ENCODE measurements around the gene CHST3.

Gene CHST3

GRCh38 chr10:72009051-72009424 lies 44.8 kb downstream of the CHST3 start:
- no peak overlapping the region for H3K4me3 ChIP-seq (ENCODE audit: low read depth, low read length)

DNA sequence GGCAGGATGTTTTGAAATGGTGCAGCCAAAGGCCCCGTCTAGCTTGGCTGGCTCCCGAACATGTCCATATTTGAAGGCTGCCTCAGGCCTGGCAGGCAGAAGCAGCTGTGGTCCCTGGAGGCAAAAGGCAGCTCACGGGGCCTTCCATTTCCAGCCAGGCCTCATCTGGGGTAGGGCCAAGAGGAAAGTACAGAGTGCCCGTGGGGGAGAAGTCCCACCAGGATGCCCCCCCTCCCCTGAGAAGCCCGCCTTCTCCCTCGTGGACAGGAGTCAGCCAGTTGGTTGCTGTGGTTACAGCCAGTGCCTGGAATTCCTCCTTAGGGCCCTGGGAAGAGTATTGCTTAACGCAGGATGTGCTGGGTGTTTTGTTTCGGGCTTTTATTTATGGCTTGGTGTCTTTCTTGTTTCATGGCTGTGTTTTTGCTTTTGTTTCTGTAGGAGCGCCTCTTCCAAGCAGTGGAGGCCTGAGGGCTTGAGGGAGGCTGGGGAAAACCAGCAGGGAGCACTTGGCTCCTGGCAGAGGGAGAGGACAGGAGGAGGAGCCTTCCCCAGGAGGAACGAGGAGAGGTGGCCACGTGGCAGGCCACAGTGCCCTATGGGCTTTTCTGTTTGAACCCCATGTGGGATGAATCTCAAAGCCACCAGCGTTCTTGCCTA lies 45.4 kb downstream of the CHST3 start:
- no peak overlapping the region for H3K4me3 ChIP-seq (ENCODE audit: low read depth, low read length)

GRCh38 chr10:72010234-72010973 lies 46.2 kb downstream of the CHST3 start:
- H3K4me3 ChIP-seq (ENCODE audit: low read depth, low read length): no peak overlapping the region

DNA sequence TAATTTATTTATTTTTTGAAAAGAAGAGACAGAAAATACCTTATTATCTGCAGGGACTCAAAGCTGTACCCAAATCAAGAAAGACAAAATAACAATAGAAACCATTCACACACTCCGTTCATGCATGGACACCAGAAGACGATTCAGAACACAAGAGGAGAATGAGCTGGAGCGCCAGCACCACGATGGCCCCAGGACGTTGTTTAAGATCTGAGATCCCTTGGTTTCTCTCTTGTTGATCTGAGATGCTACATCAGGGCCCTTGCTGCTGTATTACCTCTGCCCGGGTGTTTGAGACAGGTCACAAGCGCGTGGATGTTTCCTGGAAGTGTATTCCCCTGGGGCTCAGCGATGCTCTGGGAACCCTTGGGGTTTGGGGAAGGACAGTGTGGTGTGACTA lies 46.8 kb downstream of the CHST3 start:
- H3K4me3 ChIP-seq (ENCODE audit: low read depth, low read length): no peak overlapping the region

GRCh38 chr10:72011468-72011867 lies 47.3 kb downstream of the CHST3 start:
- H3K4me3 ChIP-seq (ENCODE audit: low read depth, low read length): no peak overlapping the region

DNA sequence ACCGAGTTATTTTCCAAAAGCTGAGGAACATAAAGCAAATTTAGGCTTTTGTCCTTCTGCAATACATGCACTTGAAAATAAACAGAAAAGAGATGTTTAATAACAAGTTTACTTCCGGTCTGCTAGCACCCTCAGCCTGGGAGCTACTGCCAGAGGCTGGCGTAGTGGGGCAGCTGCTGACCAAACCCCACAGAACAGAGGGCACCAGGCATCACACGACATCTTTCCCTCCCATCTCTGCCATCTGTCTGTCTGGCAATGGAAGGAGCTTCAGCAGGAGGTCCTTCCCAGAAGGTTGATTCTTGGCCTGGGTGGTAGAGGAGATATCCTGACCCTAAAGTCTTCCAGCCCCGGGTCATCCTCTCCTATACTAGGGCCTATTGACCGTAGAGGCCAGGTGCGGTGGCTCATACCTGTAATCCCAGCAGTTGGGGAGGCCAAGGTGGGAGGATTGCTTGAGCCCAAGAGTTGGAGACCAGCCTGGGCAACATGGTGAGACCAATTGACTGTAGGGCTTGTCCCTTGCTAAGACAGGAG lies 47.8 kb downstream of the CHST3 start:
- H3K4me3 ChIP-seq (ENCODE audit: low read depth, low read length): no peak overlapping the region

GRCh38 chr10:72012796-72013195 lies 48.6 kb downstream of the CHST3 start:
- no peak overlapping the region for H3K4me3 ChIP-seq (ENCODE audit: low read depth, low read length)

- H3K4me3 ChIP-seq (ENCODE audit: low read depth, low read length): no peak overlapping the region
Observed at GRCh38 chr10:72013202-72013945, 49.2 kb downstream of the CHST3 start.

- no peak overlapping the region for H3K4me3 ChIP-seq (ENCODE audit: low read depth, low read length)
Observed at GRCh38 chr10:72014197-72014596, 50.0 kb downstream of the CHST3 start.

- H3K4me3 ChIP-seq (ENCODE audit: low read depth, low read length): no peak overlapping the region
Observed at GRCh38 chr10:72014785-72015480, 50.7 kb downstream of the CHST3 start.

- no peak overlapping the region for H3K4me3 ChIP-seq (ENCODE audit: low read depth, low read length)
Observed at GRCh38 chr10:72015841-72016240, 51.6 kb downstream of the CHST3 start.

DNA sequence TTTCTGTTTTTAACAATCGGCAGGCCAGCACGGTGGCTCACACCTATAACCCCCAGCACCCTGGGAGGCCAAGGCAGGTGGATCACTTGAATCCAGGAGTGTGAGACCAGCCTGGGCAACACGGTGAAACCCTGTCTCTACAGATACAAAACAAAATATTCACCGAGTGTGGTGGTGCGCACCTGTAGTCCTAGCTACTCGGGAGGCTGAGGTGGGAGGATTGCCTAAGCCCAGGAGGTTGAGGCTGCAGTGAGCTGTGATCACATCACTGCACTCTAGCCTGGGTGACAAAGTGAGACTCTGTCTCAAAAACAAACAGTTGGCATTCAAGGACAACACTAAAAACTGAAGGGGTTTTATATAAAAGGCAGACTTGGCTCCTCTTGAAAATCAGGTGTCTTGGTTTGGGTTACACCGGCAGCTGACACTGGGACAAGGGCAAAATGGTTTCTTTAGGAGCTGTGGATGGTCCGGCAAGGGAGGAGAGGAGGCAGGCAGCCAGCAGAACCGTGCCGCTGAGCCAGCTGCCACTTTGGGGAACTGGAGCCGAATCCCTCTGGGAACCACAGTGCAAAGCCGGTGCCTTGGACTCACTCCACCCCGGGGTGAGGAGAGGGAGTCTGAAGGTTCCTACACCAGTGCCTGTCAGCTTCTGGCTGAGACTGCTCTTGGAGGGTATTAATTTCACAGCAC lies 52.6 kb downstream of the CHST3 start:
- no peak overlapping the region for H3K4me3 ChIP-seq (ENCODE audit: low read depth, low read length)

DNA sequence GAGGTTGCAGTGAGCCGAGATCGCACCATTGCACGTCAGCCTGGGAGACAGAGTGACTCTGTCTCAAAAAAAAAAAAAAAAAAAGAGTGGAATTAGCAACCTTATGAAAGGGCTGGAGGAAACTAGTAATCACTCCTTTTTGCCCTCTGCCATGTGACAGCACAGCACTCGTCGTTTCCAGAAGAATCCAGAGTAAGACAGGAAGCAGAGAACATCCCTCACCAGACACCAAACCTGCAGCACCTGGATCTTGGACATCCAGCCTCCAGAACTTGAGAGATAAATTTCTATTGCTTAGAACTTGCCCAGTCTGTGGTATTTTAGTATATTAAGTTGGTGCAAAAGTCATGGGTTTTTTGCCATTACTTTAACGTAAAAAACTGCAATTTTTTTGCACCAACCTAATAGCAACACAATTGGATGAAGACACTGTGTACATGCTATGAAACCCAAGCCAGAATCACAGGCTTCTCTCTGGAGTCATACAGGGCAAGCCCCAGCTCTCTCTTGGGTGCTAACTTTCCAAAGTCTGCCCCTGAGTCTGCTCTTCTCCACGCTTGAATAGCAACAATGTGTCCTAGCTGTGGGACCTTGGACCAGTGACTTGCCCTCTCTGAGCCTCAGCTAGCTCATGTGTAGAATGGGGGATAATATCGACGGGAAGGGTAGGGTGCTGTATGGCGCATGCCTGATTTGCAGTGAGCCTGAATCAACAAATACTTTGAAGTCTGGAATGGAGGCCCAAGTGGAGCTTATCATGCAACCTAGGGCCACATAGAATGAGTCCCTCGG lies 55.1 kb downstream of the CHST3 start:
- H3K4me3 ChIP-seq (ENCODE audit: low read depth, low read length): no peak overlapping the region

- H3K4me3 ChIP-seq (ENCODE audit: low read depth, low read length): no peak overlapping the region
Observed at GRCh38 chr10:72020914-72021809, 57.0 kb downstream of the CHST3 start.

- no peak overlapping the region for H3K4me3 ChIP-seq (ENCODE audit: low read depth, low read length)
Observed at GRCh38 chr10:72022228-72022627, 58.0 kb downstream of the CHST3 start.

- no peak overlapping the region for H3K4me3 ChIP-seq (ENCODE audit: low read depth, low read length)
Observed at GRCh38 chr10:72024596-72024995, 60.4 kb downstream of the CHST3 start.

- no peak overlapping the region for H3K4me3 ChIP-seq (ENCODE audit: low read depth, low read length)
Observed at GRCh38 chr10:72025400-72025799, 61.2 kb downstream of the CHST3 start.

DNA sequence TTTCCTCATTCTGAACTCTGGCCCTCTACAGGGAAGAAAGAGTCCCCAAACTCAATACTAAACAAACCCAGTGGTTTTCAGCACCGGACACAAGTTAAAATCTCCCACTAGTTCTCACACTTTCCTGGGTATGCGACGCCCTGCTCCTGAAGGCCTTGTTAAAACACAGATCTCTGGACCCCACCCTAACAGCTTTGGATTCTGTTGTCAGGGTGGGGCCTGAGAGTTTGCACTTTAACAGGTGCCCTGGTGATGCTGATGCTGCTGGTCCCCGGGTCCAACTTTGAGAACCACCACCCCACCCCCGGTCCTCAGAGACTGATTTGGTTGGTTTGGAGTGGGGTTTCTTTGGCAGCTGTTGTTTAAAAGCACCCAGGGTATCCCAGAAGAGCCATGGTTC lies 61.6 kb downstream of the CHST3 start:
- no peak overlapping the region for H3K4me3 ChIP-seq (ENCODE audit: low read depth, low read length)

Data from iPS-11a (cell line).